Measurements from ENCODE around the gene GGPS1.
"Not testable (repeated sequence)": the region's sequence is repeated elsewhere in the genome, so short reads cannot be mapped to it uniquely, and the experiment has no call there.

GGPS1 gene

DNA sequence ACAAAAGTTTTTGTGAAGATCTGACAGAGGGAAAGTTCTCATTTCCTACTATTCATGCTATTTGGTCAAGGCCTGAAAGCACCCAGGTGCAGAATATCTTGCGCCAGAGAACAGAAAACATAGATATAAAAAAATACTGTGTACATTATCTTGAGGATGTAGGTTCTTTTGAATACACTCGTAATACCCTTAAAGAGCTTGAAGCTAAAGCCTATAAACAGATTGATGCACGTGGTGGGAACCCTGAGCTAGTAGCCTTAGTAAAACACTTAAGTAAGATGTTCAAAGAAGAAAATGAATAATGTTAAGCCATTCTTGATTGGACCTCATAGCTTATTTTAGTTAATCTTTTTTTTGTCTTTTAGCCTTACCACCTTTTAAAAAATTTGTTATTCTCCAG, 14.1 kb downstream of the GGPS1 start:
- TF ChIP-seq, protein P1, sequence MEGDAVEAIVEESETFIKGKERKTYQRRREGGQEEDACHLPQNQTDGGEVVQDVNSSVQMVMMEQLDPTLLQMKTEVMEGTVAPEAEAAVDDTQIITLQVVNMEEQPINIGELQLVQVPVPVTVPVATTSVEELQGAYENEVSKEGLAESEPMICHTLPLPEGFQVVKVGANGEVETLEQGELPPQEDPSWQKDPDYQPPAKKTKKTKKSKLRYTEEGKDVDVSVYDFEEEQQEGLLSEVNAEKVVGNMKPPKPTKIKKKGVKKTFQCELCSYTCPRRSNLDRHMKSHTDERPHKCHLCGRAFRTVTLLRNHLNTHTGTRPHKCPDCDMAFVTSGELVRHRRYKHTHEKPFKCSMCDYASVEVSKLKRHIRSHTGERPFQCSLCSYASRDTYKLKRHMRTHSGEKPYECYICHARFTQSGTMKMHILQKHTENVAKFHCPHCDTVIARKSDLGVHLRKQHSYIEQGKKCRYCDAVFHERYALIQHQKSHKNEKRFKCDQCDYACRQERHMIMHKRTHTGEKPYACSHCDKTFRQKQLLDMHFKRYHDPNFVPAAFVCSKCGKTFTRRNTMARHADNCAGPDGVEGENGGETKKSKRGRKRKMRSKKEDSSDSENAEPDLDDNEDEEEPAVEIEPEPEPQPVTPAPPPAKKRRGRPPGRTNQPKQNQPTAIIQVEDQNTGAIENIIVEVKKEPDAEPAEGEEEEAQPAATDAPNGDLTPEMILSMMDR (IDR thresholded peaks at IDR 0.05; ENCODE audit: extremely low read depth, missing control alignments) = no peak
- DNase-seq (ENCODE audit: low spot score) = no peak

DNA sequence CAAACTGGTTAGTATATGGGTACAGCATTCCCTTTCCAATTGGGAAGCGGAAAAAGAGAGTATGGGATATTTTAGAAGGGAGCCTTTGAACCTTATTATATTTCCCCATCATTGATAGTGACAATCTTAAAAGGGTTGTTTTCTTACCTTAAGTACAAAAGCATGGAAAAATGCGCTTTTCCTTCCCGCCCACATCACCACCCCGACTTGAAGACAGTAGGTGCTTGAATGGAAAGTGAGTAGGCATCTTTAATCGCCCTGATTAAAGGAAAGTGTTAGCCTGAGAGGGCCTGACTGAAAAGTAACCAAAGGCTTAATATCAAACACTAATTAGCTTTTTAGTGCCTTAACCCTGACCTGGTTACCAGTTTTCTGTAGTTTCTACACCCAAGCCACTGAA, 15.4 kb downstream of the GGPS1 start:
- no peak for DNase-seq (ENCODE audit: low spot score)
- TF ChIP-seq, protein P1 (IDR thresholded peaks at IDR 0.05; ENCODE audit: extremely low read depth, missing control alignments) = no peak

DNA sequence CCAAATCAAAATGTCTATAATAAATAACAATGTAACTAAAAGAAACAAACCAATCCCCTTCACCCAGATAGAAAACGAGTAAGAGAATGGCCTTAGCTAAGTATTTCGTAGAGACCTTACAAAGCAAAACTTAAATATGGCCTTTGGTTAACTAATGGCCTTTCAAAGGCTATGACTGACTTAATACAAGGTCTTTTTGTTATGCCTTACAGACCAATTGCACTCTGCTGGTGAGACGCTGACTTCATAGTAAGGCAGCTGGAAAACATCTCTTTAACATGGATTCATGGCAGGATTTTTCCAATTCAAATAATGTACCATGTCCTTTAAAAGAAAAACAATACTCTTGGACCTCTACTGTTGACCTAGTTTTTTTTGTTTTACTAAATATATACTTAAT, 23.1 kb downstream of the GGPS1 start:
- no peak for DNase-seq (ENCODE audit: low spot score)

DNA sequence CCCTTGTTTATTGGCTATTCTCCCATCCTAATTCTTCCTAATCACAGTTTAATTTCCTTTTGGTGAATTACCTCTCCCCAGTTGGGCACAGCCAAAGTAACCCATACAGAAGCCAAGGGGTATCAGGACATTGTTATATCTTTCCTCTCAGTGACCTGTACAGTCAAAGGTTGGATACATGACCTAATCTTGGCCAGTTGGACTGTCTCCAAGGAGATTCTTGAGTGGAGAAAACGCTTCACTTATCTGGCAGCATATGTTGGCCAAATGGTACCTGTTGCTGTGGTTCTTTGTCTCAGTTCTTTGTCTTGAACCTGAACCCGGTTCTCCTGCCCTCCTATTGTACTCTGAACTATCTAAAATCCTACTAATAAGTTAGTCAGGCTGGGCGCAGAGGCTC, 23.5 kb downstream of the GGPS1 start:
- no peak for DNase-seq (ENCODE audit: low spot score)
- TF ChIP-seq, protein P1 (IDR thresholded peaks at IDR 0.05; ENCODE audit: extremely low read depth, missing control alignments) = no peak

More for the DNA sequence above, 23.1 kb downstream of the GGPS1 start:
- TF ChIP-seq, protein P1 (IDR thresholded peaks at IDR 0.05; ENCODE audit: extremely low read depth, missing control alignments) = no peak

DNA sequence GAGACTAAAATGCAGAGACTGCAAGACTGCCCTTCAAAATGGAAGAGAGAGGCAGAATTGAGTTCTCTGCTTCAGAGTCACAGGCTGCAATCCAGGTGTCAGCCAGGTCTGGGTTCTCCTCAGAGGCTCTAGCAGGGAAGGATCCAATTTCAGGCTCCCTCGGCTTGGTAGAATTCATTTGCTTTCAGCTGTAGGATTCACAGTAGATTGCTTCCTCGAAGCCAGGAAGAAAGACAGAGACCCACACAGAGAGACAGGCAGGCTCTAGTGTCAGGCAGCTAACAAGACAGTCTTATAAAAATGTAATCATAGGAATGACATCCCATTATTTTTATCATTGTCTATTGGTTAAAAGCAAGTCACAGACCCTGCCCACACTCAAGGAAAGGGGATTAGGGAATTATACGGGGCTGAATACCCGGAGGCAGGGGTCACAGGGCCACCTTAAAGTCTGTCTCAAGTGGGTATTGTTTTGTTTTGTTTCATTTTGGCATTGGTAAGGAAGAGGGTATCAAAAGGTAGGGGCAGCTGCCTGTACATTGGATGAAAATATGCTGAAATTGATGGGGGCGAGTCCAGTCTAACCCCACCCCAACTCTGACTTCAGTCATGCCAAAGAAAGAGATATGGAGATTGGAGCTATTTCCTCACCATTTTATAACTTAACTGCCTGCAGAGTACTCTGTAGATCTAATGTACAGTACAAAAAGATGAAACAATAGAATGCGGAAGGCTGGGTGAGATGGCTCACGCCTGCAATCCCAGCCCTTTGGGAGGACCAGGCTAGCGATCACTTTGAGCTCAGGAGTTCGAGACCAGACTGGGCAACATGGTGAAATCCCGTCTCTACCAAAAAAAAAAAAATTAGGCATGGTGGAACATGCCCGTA, 29.4 kb downstream of the GGPS1 start:
- DNase-seq (ENCODE audit: low spot score) = no peak
- TF ChIP-seq, protein P1 (IDR thresholded peaks at IDR 0.05; ENCODE audit: extremely low read depth, missing control alignments) = no peak

DNA sequence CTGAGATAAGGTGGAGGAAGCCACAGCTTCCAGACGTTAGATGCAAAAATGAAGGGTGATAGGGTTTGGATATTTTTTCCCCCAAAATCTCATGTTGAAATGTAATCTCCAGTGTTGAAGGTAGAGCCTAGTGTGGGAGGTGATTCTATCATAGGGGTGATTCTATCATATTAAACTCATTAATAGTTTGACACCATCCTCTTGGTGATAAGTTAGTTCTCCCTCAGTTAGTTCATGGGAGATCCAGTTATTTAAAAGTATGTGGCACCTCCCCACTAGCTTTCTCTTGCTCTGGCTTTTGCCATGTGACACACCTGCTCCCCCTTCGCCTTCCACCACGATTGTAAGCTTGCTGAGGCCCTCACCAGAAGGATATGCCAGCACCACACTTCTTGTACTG, 30.5 kb downstream of the GGPS1 start:
- TF ChIP-seq, protein P1 (IDR thresholded peaks at IDR 0.05; ENCODE audit: extremely low read depth, missing control alignments) = no peak
- DNase-seq (ENCODE audit: low spot score) = no peak

DNA sequence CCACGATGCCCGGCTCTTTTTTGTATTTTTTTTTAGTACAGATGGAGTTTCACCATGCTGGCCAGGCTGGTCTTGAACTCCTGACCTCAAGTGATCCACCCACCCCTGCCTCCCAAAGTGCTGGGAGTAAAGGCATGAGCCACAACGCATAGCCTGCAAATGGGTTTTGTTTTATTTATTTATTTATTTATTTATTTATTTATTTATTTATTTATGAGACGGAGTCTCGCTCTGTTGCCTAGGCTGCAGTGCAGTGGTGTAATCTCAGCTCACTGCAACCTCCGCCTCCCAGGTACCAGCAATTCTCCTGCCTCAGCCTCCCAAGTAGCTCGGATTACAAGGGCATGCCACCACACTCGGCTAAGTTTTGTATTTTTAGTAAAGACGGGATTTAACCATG, 35.8 kb downstream of the GGPS1 start:
- not testable (repeated sequence) for DNase-seq (ENCODE audit: low spot score)

DNA sequence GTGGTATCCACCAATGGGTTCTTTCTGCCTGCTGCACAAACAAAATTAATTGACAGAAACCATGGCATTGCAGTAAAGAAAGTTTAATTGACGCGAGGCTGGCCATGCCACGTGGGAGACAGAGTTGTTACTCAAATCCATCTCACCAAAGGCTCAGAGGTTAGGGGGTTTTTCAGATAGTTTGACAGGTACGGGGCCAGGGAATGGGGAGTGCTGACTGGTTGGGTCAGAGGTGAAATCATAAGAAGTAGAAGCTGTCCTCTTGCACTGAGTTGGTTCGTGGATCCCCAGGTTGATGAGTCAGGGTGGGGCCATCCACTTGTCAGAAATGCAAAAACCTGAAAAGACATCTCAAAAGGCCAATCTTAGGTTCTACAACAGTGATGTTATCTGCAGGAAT, 37.9 kb downstream of the GGPS1 start:
- TF ChIP-seq, protein P1 (IDR thresholded peaks at IDR 0.05; ENCODE audit: extremely low read depth, missing control alignments) = no peak
- no peak for DNase-seq (ENCODE audit: low spot score)
